K562 (cell line): ENCODE measurements around the gene RIIAD1. TPM values are rescaled to one million over a fixed set of nuclear protein-coding genes. Genes with fewer than 3 reads are reported as not detected.

Experiments used
- ATAC-seq: fragments of 200-7000 bp; cut with Tn5 transposase; 3 replicates; pipeline ENCODE4 v1.9.1; 2020; ENCODE audit warnings: moderate library complexity
- BruUV-seq: library from RNA; stranded (reverse); fragments of 400-500 nt; replicated peaks from 2 replicates; lab custom pipeline; 2021; lab: Mats Ljungman, UMichigan
- CTCF ChIA-PET: fragments of 300-600 bp; formaldehyde crosslinking; extraction: SDS; loops from one replicate; lab custom pipeline; 2021; ENCODE audit warnings: low intra/inter-chr PET ratio; lab: Yijun Ruan, JAX
- POLR2A ChIA-PET: fragments of 300-600, 350-650 bp; sonication (Branson Sonifier 250); formaldehyde crosslinking; extraction: SDS; loops from one replicate; lab custom pipeline; 2021; ENCODE audit warnings: antibody characterized with exemption, inconsistent platforms; lab: Yijun Ruan, JAX
- DNase-seq, 4 experiments: peaks; one replicate each; pipeline versions ENCODE4 v3.0.0 to v3.0.0-alpha.2; 2011 to 2018; ENCODE audit warnings: low spot score in 3 of 4, mixed read lengths in 3 of 4; ENCODE audit errors: extremely low read depth in 1 of 4
- FAIRE-seq: peaks from 2 replicates; lab custom pipeline; 2011; peaks lifted over from hg19 to GRCh38; lab: Jason Lieb, UNC
- H2AFZ ChIP-seq: 2 replicates; pipeline ENCODE4 v1.6.0; 2011; ENCODE audit warnings: low read depth, low read length, control low read depth, inconsistent platforms
- H3K27ac ChIP-seq: fragments of 200-600 bp; 3 replicates; pipeline ENCODE4 v1.8.0; 2011; ENCODE audit warnings: low read depth, mild to moderate bottlenecking, control low read depth, inconsistent platforms, low read length, moderate library complexity, mixed read lengths; ENCODE audit errors: extremely low read depth
- H3K27me3 ChIP-seq, 2 experiments: fragments of 300-600 bp in 1 of 2; 2 replicates in 1 of 2; 3 replicates in 1 of 2; pipeline versions ENCODE4 v1.6.0 to v1.8.0; 2011; ENCODE audit warnings: inconsistent platforms in 2 of 2, low read length in 2 of 2, mild to moderate bottlenecking in 1 of 2, mixed read lengths in 1 of 2, moderate library complexity in 1 of 2; ENCODE audit not compliant: control insufficient read depth in 2 of 2, insufficient read depth in 2 of 2
- H3K36me3 ChIP-seq: fragments of 300-600 bp; 3 replicates; pipeline ENCODE4 v1.8.0; 2011; ENCODE audit warnings: mild to moderate bottlenecking, low read length, inconsistent platforms; ENCODE audit not compliant: control insufficient read depth, insufficient read depth
- H3K4me1 ChIP-seq, 2 experiments: fragments of 200-600 bp in 1 of 2; replicated peaks in 1 of 2; 2 replicates in 1 of 2; 3 replicates in 1 of 2; pipeline versions ENCODE4 v1.5.1 to v1.8.0; 2011; ENCODE audit warnings: inconsistent platforms in 2 of 2, low read length in 2 of 2, mild to moderate bottlenecking in 1 of 2, mixed read lengths in 1 of 2, moderate library complexity in 1 of 2; ENCODE audit not compliant: control insufficient read depth in 2 of 2, insufficient read depth in 2 of 2
- H3K4me2 ChIP-seq: 2 replicates; pipeline ENCODE4 v1.6.1; 2011; ENCODE audit warnings: low read length, control low read depth, inconsistent platforms, mixed read lengths; ENCODE audit not compliant: insufficient read depth
- H3K4me3 ChIP-seq: fragments of 200-600 bp; sonication (generic), shearing (Covaris generic); 2 replicates; pipeline ENCODE4 v1.5.1; 2016; ENCODE audit warnings: control low read depth, inconsistent platforms
- H3K79me2 ChIP-seq: fragments of 200-600 bp; 3 replicates; pipeline ENCODE4 v1.8.0; 2011; ENCODE audit warnings: low read length, inconsistent platforms; ENCODE audit not compliant: control insufficient read depth, insufficient read depth
- H3K9ac ChIP-seq, 2 experiments: 2 replicates each; pipeline versions ENCODE4 v1.6.0 to v1.6.1; 2011; ENCODE audit warnings: low read depth in 2 of 2, low read length in 2 of 2, control low read depth in 1 of 2, inconsistent platforms in 1 of 2, mild to moderate bottlenecking in 1 of 2, mixed read lengths in 1 of 2; ENCODE audit not compliant: insufficient read depth in 1 of 2
- H3K9me1 ChIP-seq: one replicate; pipeline ENCODE4 v1.6.0; 2011; ENCODE audit warnings: inconsistent platforms, mild to moderate bottlenecking, low read length, moderate library complexity; ENCODE audit not compliant: control insufficient read depth, insufficient read depth
- H3K9me3 ChIP-seq: replicated peaks from 2 replicates; pipeline ENCODE4 v1.5.1; 2011; ENCODE audit warnings: low read depth, low read length, inconsistent platforms; ENCODE audit not compliant: control insufficient read depth, insufficient read depth
- H4K20me1 ChIP-seq: replicated peaks from 2 replicates; pipeline ENCODE4 v1.6.1; 2011; ENCODE audit warnings: low read length, inconsistent platforms, mixed read lengths; ENCODE audit not compliant: control insufficient read depth, insufficient read depth
- ATF2 ChIP-seq: sonication (generic); formaldehyde crosslinking; IDR thresholded peaks from 2 replicates; pipeline ENCODE4 v1.8.1; 2022; ENCODE audit warnings: missing genetic modification reagents
- FUS ChIP-seq: fragments of 200-400 bp; formaldehyde crosslinking; optimal IDR thresholded peaks from 2 replicates; pipeline ENCODE3; 2017; ENCODE audit warnings: low read depth, low read length
- JUN ChIP-seq, 2 experiments: sonication (generic) in 1 of 2; formaldehyde crosslinking in 1 of 2; IDR thresholded peaks; 2 replicates each; pipeline versions ENCODE4 v1.6.1 to v1.8.0; 2012 to 2022; ENCODE audit warnings: borderline replicate concordance in 2 of 2, mild to moderate bottlenecking in 2 of 2, improper control_type of control experiment in 1 of 2, low read depth in 1 of 2, low read length in 1 of 2, missing genetic modification reagents in 1 of 2
- MEIS2 ChIP-seq: fragments of 450-650 bp; IDR thresholded peaks from 2 replicates; pipeline ENCODE4 v1.6.1; 2014; ENCODE audit warnings: mild to moderate bottlenecking; ENCODE audit not compliant: partially characterized antibody
- MTA2 ChIP-seq: fragments of 450-650 bp; IDR thresholded peaks from 2 replicates; pipeline ENCODE4 v1.6.1; 2016; ENCODE audit warnings: low read depth
- SAP30 ChIP-seq: fragments of 200-600 bp; sonication (generic); IDR thresholded peaks from 2 replicates; pipeline ENCODE4 v1.6.1; 2012; ENCODE audit warnings: borderline replicate concordance, low read depth, mild to moderate bottlenecking, moderate library complexity, low read length, control low read depth, inconsistent platforms; ENCODE audit not compliant: insufficient read depth, poor library complexity, severe bottlenecking
- SLC30A9 ChIP-seq: fragments of 250-450 bp; sonication (Bioruptor Pico); IDR thresholded peaks from 2 replicates; pipeline ENCODE4 v1.8.0; 2022; ENCODE audit warnings: mild to moderate bottlenecking, moderate library complexity
- SRSF7 ChIP-seq: fragments of 200-400 bp; formaldehyde crosslinking; optimal IDR thresholded peaks from 2 replicates; pipeline ENCODE3; 2017; ENCODE audit warnings: mild to moderate bottlenecking, low read depth, low read length
- TRIM24 ChIP-seq, 2 experiments: fragments of 450-650 bp; IDR thresholded peaks; 2 replicates each; pipeline ENCODE4 v1.6.1; 2016
- USF2 ChIP-seq: sonication (generic); formaldehyde crosslinking; IDR thresholded peaks from 2 replicates; pipeline ENCODE4 v1.5.0; 2020; ENCODE audit warnings: missing genetic modification reagents
- ZBTB33 ChIP-seq: sonication (generic); formaldehyde crosslinking; IDR thresholded peaks from 2 replicates; pipeline ENCODE4 v1.8.1; 2023; ENCODE audit warnings: mild to moderate bottlenecking, missing genetic modification reagents
- ZBTB5 ChIP-seq: fragments of 450-650 bp; IDR thresholded peaks from 2 replicates; pipeline ENCODE4 v1.6.1; 2017; ENCODE audit warnings: antibody characterized with exemption
- ZFP30 ChIP-seq: fragments of 250-450 bp; sonication (Bioruptor Pico); IDR thresholded peaks from 2 replicates; pipeline ENCODE4 v1.8.0; 2022; ENCODE audit warnings: moderate library complexity, mild to moderate bottlenecking, inconsistent platforms, borderline replicate concordance
- ZFX ChIP-seq: sonication (generic); formaldehyde crosslinking; IDR thresholded peaks from 2 replicates; pipeline ENCODE4 v1.8.0; 2022; ENCODE audit warnings: mild to moderate bottlenecking, missing genetic modification reagents, moderate library complexity
- ZNF121 ChIP-seq: sonication (generic); formaldehyde crosslinking; conservative IDR thresholded peaks from 2 replicates; pipeline ENCODE4 v1.8.0; 2022; ENCODE audit warnings: missing genetic modification reagents
- ZNF263 ChIP-seq: sonication (generic); formaldehyde crosslinking; IDR thresholded peaks from 2 replicates; pipeline ENCODE4 v1.8.0; 2022; ENCODE audit warnings: mild to moderate bottlenecking, missing genetic modification reagents, borderline replicate concordance
- WGBS: fragments of 100-300 bp; shearing (Covaris generic); methylation state at CpG from one replicate; pipeline ENCODE4 v1.1.6; 2016; ENCODE audit warnings: low coverage, mixed read lengths; ENCODE audit not compliant: insufficient coverage; ENCODE audit errors: missing lambda C conversion rate; 5-methylcytosine and 5-hydroxymethylcytosine counted together
- in situ Hi-C: fragments of 300-500 bp; cut with MboI; formaldehyde crosslinking; loops from 4 replicates; pipeline ENCODE4 v1.15.0; 2018; ENCODE audit warnings: inconsistent platforms, mixed read lengths
- intact Hi-C: fragments of 100-400 bp; cut with micrococcal nuclease; formaldehyde crosslinking; loops from 2 replicates; pipeline ENCODE4 v1.14.2; 2022
- polyA plus RNA-seq, 8 experiments: library from polyadenylated mRNA; depleted of rRNA in 4 of 8; stranded (reverse) in 5 of 8; unstranded in 3 of 8; fragments of >200 nt; fragmentation: Nextera tagmentation in 2 of 8; fragmentation: Illumina TruSeq in 1 of 8; extraction: Ambion mirVana in 2 of 8; extraction: Trizol in 1 of 8; gene quantifications; 2 replicates each; pipeline versions ENCODE4 v1.2.1 to v1.2.3, GENCODE V29; 2011 to 2014; ENCODE audit warnings: inconsistent platforms in 1 of 8, missing spikeins in 1 of 8
- total RNA-seq, 7 experiments: library from RNA; depleted of rRNA in 6 of 7; stranded (reverse); fragments of >200 nt in 6 of 7; fragmentation: Illumina TruSeq in 2 of 7; extraction: Trizol in 2 of 7; gene quantifications; 2 replicates each; pipeline versions ENCODE4 v1.2.1 to v1.2.3, GENCODE V29; 2011 to 2021; ENCODE audit warnings: low replicate concordance in 1 of 7

RIIAD1 gene
- total and polyA plus RNA-seq, 9 of the 15 experiments (the other 6 are each of a cell fraction or from before 2014, with no cell fraction given), result not detected

- Histone ChIP-seq H3K27me3 (peaks cover 41 to 51% of the 10 kb centered on the region in 2 experiments), H2AFZ (no peak overlapping the region), H3K27ac (no peak overlapping the region), H3K9me3 (peaks cover 12% of the 10 kb centered on the region), H3K36me3 (no peaks in the 10 kb centered on the region), H3K9me1 (no peaks in the 10 kb centered on the region), H3K4me3 (no peak overlapping the region), H3K4me1 (no peaks in the 10 kb centered on the region), H3K79me2 (no peaks in the 10 kb centered on the region), H4K20me1 (no peaks in the 10 kb centered on the region), H3K4me2 (no peak overlapping the region), H3K9ac (no peak overlapping the region)
- no TSS peak for BruUV-seq
- DNase-seq (no peak), ATAC-seq (no peak), FAIRE-seq (no peak)
- ChIA-PET POLR2A (interaction anchor here (0.6 kb wide), 1 partner anchor 250 kb away, joined by 3 read pairs; no protein-coding TSS in a partner anchor), CTCF (interaction anchor here (0.6 to 2.1 kb wide), 2 partner anchors 289 to 525 kb away, joined by 3 to 8 read pairs; no protein-coding TSS in a partner anchor)
- in situ Hi-C loops, result loop anchor here (10.0 kb wide), 1 partner anchor 288 kb away; no protein-coding TSS in a partner anchor
- intact Hi-C loops, result loop anchor here (10.0 kb wide), 1 partner anchor 388 kb away; the partner anchor contains the start of gene RFX5
- WGBS, result 0% methylated on average over 3 of the region's 3 CpGs
- TF ChIP-seq MTA2 (no peak), FUS (no peak), SRSF7 (no peak), ZFP30 (CRISPR knock-in tag) (no peak), MEIS2 (no peak), SAP30 (no peak), ATF2 (no peak), USF2 (CRISPR knock-in tag) (no peak), SLC30A9 (CRISPR knock-in tag) (no peak), ZBTB33 (CRISPR knock-in tag) (no peak), JUN (IDR thresholded peaks at IDR 0.05; ENCODE audit: borderline replicate concordance, low read depth, low read length) (no peak), JUN (CRISPR knock-in tag; IDR thresholded peaks at IDR 0.05; ENCODE audit: borderline replicate concordance) (no peak), ZNF121 (CRISPR knock-in tag) (no peak), TRIM24 (IDR thresholded peaks at IDR 0.05) (no peak), ZNF263 (no peak), ZFX (CRISPR knock-in tag) (no peak), ZBTB5 (no peak)
Observed at GRCh38 chr1:151733126-151733525, 11.8 kb downstream of the RIIAD1 start.
